Kidney epithelial cell (primary cell): ENCODE data around the gene LAMA5. TPM values are rescaled to one million over a fixed set of nuclear protein-coding genes. Genes with fewer than 3 reads are reported as not detected.

ENCODE experiments used
- DNase-seq: peaks from one replicate; pipeline ENCODE4 v3.0.0-alpha.2; 2010; ENCODE audit warnings: low read depth
- H3K27me3 ChIP-seq: 2 replicates; pipeline ENCODE4 v1.6.0; 2011; ENCODE audit warnings: low read length; ENCODE audit not compliant: control insufficient read depth, insufficient read depth
- H3K36me3 ChIP-seq: 2 replicates; pipeline ENCODE4 v1.5.1; 2011; ENCODE audit warnings: low read length; ENCODE audit not compliant: control insufficient read depth, insufficient read depth
- H3K4me3 ChIP-seq: 2 replicates; pipeline ENCODE4 v1.5.1; 2011; ENCODE audit warnings: low read depth, mild to moderate bottlenecking, control low read depth, low read length
- CTCF ChIP-seq: IDR thresholded peaks from 2 replicates; pipeline ENCODE4 v1.5.1; 2011; ENCODE audit warnings: mild to moderate bottlenecking, moderate library complexity, low read length, control low read depth, inconsistent platforms; ENCODE audit not compliant: insufficient read depth, poor library complexity, severe bottlenecking
- total RNA-seq: library from RNA; depleted of rRNA; stranded (reverse); fragments of >200 nt; gene quantifications from 2 replicates; pipeline ENCODE4 v1.2.3, GENCODE V29; 2015

LAMA5 gene
- total RNA-seq, 1 donor from 2014 or later, result 359 TPM

GRCh38 chr20:62314339-62314638 lies 52.8 kb downstream of the LAMA5 start:
- peaks cover 6% of the 10 kb centered on the region for H3K36me3 ChIP-seq

GRCh38 chr20:62313460-62314338 lies 53.4 kb downstream of the LAMA5 start:
- H3K27me3 ChIP-seq, result no peaks in the 10 kb centered on the region
- TF ChIP-seq CTCF, result no peak
- DNase-seq, result no peak
- peaks cover 6% of the 10 kb centered on the region for H3K36me3 ChIP-seq
- no peak overlapping the region for H3K4me3 ChIP-seq

More at GRCh38 chr20:62314339-62314638, 52.8 kb downstream of the LAMA5 start:
- Histone ChIP-seq H3K27me3 (no peaks in the 10 kb centered on the region), H3K4me3 (no peak overlapping the region)
- no peak for TF ChIP-seq CTCF
- no peak for DNase-seq

GRCh38 chr20:62313021-62313420 lies 54.1 kb downstream of the LAMA5 start:
- Histone ChIP-seq H3K4me3 (no peak overlapping the region), H3K36me3 (peaks cover 6% of the 10 kb centered on the region), H3K27me3 (no peaks in the 10 kb centered on the region)
- DNase-seq, result no peak
- no peak for TF ChIP-seq CTCF

GRCh38 chr20:62312662-62312977 lies 54.5 kb downstream of the LAMA5 start:
- TF ChIP-seq CTCF, result no peak
- peaks cover 8% of the 10 kb centered on the region for H3K36me3 ChIP-seq
- no peak overlapping the region for H3K4me3 ChIP-seq
- no peak for DNase-seq
- no peaks in the 10 kb centered on the region for H3K27me3 ChIP-seq

- Histone ChIP-seq H3K4me3 (no peak overlapping the region), H3K27me3 (no peaks in the 10 kb centered on the region), H3K36me3 (peaks cover 8% of the 10 kb centered on the region)
- no peak for TF ChIP-seq CTCF
- DNase-seq, result no peak
Observed at GRCh38 chr20:62311832-62312661, 55.1 kb downstream of the LAMA5 start.
